ENCODE measurements around the gene CELA1. TPM values are rescaled to one million over a fixed set of nuclear protein-coding genes. Genes with fewer than 3 reads are reported as not detected.

Gene CELA1
- total RNA-seq, 1 experiment from 2014 or later = not detected

DNA sequence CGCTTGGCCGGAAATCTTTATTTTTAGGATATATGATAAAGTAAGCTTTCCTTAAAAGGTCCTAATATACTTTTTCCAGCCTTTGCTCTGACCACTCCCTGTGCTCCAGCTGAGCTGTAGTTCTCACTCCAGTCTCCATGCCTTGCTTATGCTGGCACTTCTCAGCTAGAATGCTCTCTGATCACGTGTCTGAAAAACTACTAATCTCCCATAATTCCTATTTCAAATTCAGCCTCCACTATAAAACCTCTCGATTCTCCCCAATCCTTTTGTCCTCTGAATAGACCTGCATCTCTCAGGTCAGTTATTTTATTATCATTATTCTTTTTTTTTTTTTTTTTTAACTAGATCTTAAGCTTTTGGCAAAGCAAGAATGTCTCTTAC is 26.2 kb downstream of the CELA1 start:
- Mint-ChIP-seq H3K4me3 (no peak overlapping the region), H3K36me3 (no peaks in the 10 kb centered on the region), H3K27me3 (ENCODE audit: low read depth) (no peaks in the 10 kb centered on the region), H3K9me3 (no peaks in the 10 kb centered on the region), H3K4me1 (peaks cover 31% of the 10 kb centered on the region), H3K27ac (peak overlapping the region; percentile 93)
- ATAC-seq (peak; percentile 25; the same call in 1 of the 2 replicates), DNase-seq (ENCODE audit: low spot score) (no peak)
- ChIA-PET CTCF (interaction anchor here (0.5 to 2.6 kb wide), 8 partner anchors 12 to 495 kb away, joined by 3 to 14 read pairs (median 3); partner anchors contain the start of gene SMAGP), POLR2A (interaction anchor here (0.6 to 1.2 kb wide), 6 partner anchors 82 to 391 kb away, joined by 3 to 6 read pairs (median 3); partner anchors contain the start of genes DAZAP2 and POU6F1)
- TF ChIP-seq, protein P1, sequence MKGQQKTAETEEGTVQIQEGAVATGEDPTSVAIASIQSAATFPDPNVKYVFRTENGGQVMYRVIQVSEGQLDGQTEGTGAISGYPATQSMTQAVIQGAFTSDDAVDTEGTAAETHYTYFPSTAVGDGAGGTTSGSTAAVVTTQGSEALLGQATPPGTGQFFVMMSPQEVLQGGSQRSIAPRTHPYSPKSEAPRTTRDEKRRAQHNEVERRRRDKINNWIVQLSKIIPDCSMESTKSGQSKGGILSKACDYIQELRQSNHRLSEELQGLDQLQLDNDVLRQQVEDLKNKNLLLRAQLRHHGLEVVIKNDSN (CRISPR knock-in tag; IDR thresholded peaks at IDR 0.05) = 0 out of 2 replicates have a peak, but pooled peaks have one; percentile 25
- TF ChIP-seq, protein P2, sequence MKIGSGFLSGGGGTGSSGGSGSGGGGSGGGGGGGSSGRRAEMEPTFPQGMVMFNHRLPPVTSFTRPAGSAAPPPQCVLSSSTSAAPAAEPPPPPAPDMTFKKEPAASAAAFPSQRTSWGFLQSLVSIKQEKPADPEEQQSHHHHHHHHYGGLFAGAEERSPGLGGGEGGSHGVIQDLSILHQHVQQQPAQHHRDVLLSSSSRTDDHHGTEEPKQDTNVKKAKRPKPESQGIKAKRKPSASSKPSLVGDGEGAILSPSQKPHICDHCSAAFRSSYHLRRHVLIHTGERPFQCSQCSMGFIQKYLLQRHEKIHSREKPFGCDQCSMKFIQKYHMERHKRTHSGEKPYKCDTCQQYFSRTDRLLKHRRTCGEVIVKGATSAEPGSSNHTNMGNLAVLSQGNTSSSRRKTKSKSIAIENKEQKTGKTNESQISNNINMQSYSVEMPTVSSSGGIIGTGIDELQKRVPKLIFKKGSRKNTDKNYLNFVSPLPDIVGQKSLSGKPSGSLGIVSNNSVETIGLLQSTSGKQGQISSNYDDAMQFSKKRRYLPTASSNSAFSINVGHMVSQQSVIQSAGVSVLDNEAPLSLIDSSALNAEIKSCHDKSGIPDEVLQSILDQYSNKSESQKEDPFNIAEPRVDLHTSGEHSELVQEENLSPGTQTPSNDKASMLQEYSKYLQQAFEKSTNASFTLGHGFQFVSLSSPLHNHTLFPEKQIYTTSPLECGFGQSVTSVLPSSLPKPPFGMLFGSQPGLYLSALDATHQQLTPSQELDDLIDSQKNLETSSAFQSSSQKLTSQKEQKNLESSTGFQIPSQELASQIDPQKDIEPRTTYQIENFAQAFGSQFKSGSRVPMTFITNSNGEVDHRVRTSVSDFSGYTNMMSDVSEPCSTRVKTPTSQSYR (CRISPR knock-in tag; IDR thresholded peaks at IDR 0.05) = no peak
- no peak for TF ChIP-seq ZNF396 (CRISPR knock-in tag; IDR thresholded peaks at IDR 0.05; ENCODE audit: borderline replicate concordance)
- TF ChIP-seq TP53 (CRISPR knock-in tag; IDR thresholded peaks at IDR 0.05) = no peak
- TF ChIP-seq ZNF232 (CRISPR knock-in tag; IDR thresholded peaks at IDR 0.05) = no peak
- TF ChIP-seq SP1 (CRISPR knock-in tag; conservative IDR thresholded peaks at IDR 0.05) = no peak

DNA sequence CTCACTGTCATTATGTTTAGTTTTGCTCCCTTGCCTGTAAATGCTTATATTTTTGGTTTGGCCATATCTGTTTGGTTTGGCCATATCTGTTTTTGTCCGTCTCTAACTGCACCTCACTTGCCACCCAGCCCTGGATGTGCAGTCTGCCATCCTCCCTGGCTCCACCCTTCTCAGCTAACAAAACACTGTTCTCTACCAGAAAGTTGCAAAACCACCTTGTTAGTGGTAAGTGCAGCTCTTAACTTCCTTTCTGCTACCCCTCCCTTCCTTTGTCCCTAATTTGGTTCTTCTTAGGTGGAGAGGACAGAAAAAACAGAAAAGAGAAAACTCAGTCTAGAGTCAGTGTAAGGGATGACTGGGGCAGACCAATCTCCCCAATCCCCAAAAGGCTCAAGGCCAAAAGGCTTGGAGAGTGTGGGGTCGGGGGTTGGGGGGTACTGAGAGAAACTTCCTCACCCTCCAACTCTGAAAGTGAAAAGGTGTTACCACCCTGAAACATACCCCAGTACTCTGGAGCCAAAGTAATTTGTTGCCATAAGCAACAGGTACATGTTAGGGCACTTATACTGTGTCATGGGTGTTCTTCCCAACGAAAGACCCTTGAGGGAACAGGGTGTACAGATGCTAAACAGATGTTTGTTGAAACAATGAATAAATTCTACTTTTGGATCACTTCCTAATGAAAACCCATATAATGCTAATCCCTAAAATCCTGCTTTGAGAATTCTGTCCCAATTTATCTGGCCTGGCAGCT is 27.5 kb downstream of the CELA1 start:
- H3K4me3 Mint-ChIP-seq = no peak overlapping the region
- H3K27me3 Mint-ChIP-seq (ENCODE audit: low read depth) = no peaks in the 10 kb centered on the region
- H3K9me3 Mint-ChIP-seq = no peaks in the 10 kb centered on the region
- ChIA-PET CTCF (interaction anchor here (2.2 kb wide), 1 partner anchor 22 kb away, joined by 14 read pairs; no protein-coding TSS in a partner anchor), POLR2A (no interaction called here)
- no peak for ATAC-seq
- DNase-seq (ENCODE audit: low spot score) = no peak
- peak overlapping the region; percentile 15 for H3K27ac Mint-ChIP-seq
- no peaks in the 10 kb centered on the region for H3K36me3 Mint-ChIP-seq
- peaks cover 31% of the 10 kb centered on the region for H3K4me1 Mint-ChIP-seq
- TF ChIP-seq, protein P3, sequence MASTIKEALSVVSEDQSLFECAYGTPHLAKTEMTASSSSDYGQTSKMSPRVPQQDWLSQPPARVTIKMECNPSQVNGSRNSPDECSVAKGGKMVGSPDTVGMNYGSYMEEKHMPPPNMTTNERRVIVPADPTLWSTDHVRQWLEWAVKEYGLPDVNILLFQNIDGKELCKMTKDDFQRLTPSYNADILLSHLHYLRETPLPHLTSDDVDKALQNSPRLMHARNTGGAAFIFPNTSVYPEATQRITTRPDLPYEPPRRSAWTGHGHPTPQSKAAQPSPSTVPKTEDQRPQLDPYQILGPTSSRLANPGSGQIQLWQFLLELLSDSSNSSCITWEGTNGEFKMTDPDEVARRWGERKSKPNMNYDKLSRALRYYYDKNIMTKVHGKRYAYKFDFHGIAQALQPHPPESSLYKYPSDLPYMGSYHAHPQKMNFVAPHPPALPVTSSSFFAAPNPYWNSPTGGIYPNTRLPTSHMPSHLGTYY (CRISPR knock-in tag; IDR thresholded peaks at IDR 0.05) = no peak
- TF ChIP-seq ZNF396 (CRISPR knock-in tag; IDR thresholded peaks at IDR 0.05; ENCODE audit: borderline replicate concordance) = no peak
- TF ChIP-seq, protein P4, sequence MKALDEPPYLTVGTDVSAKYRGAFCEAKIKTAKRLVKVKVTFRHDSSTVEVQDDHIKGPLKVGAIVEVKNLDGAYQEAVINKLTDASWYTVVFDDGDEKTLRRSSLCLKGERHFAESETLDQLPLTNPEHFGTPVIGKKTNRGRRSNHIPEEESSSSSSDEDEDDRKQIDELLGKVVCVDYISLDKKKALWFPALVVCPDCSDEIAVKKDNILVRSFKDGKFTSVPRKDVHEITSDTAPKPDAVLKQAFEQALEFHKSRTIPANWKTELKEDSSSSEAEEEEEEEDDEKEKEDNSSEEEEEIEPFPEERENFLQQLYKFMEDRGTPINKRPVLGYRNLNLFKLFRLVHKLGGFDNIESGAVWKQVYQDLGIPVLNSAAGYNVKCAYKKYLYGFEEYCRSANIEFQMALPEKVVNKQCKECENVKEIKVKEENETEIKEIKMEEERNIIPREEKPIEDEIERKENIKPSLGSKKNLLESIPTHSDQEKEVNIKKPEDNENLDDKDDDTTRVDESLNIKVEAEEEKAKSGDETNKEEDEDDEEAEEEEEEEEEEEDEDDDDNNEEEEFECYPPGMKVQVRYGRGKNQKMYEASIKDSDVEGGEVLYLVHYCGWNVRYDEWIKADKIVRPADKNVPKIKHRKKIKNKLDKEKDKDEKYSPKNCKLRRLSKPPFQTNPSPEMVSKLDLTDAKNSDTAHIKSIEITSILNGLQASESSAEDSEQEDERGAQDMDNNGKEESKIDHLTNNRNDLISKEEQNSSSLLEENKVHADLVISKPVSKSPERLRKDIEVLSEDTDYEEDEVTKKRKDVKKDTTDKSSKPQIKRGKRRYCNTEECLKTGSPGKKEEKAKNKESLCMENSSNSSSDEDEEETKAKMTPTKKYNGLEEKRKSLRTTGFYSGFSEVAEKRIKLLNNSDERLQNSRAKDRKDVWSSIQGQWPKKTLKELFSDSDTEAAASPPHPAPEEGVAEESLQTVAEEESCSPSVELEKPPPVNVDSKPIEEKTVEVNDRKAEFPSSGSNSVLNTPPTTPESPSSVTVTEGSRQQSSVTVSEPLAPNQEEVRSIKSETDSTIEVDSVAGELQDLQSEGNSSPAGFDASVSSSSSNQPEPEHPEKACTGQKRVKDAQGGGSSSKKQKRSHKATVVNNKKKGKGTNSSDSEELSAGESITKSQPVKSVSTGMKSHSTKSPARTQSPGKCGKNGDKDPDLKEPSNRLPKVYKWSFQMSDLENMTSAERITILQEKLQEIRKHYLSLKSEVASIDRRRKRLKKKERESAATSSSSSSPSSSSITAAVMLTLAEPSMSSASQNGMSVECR (CRISPR knock-in tag; IDR thresholded peaks at IDR 0.05; ENCODE audit: borderline replicate concordance) = no peak
- TF ChIP-seq SOX15 (CRISPR knock-in tag; IDR thresholded peaks at IDR 0.05) = no peak
- TF ChIP-seq, protein P5, sequence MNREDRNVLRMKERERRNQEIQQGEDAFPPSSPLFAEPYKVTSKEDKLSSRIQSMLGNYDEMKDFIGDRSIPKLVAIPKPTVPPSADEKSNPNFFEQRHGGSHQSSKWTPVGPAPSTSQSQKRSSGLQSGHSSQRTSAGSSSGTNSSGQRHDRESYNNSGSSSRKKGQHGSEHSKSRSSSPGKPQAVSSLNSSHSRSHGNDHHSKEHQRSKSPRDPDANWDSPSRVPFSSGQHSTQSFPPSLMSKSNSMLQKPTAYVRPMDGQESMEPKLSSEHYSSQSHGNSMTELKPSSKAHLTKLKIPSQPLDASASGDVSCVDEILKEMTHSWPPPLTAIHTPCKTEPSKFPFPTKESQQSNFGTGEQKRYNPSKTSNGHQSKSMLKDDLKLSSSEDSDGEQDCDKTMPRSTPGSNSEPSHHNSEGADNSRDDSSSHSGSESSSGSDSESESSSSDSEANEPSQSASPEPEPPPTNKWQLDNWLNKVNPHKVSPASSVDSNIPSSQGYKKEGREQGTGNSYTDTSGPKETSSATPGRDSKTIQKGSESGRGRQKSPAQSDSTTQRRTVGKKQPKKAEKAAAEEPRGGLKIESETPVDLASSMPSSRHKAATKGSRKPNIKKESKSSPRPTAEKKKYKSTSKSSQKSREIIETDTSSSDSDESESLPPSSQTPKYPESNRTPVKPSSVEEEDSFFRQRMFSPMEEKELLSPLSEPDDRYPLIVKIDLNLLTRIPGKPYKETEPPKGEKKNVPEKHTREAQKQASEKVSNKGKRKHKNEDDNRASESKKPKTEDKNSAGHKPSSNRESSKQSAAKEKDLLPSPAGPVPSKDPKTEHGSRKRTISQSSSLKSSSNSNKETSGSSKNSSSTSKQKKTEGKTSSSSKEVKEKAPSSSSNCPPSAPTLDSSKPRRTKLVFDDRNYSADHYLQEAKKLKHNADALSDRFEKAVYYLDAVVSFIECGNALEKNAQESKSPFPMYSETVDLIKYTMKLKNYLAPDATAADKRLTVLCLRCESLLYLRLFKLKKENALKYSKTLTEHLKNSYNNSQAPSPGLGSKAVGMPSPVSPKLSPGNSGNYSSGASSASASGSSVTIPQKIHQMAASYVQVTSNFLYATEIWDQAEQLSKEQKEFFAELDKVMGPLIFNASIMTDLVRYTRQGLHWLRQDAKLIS (CRISPR knock-in tag; IDR thresholded peaks at IDR 0.05; ENCODE audit: borderline replicate concordance) = no peak
- no peak for TF ChIP-seq CREM (CRISPR knock-in tag; IDR thresholded peaks at IDR 0.05)
- TF ChIP-seq, protein P6, sequence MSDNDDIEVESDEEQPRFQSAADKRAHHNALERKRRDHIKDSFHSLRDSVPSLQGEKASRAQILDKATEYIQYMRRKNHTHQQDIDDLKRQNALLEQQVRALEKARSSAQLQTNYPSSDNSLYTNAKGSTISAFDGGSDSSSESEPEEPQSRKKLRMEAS (CRISPR knock-in tag; IDR thresholded peaks at IDR 0.05) = no peak
- no peak for TF ChIP-seq NR3C1 (CRISPR knock-in tag; conservative IDR thresholded peaks at IDR 0.05; ENCODE audit: low read depth)
- TF ChIP-seq, protein P2 (CRISPR knock-in tag; IDR thresholded peaks at IDR 0.05) = no peak
- TF ChIP-seq, protein P7, sequence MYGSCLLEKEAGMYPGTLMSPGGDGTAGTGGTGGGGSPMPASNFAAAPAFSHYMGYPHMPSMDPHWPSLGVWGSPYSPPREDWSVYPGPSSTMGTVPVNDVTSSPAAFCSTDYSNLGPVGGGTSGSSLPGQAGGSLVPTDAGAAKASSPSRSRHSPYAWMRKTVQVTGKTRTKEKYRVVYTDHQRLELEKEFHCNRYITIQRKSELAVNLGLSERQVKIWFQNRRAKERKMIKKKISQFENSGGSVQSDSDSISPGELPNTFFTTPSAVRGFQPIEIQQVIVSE (CRISPR knock-in tag; IDR thresholded peaks at IDR 0.05; ENCODE audit: borderline replicate concordance) = no peak
- TF ChIP-seq TCF7 (CRISPR knock-in tag; IDR thresholded peaks at IDR 0.05; ENCODE audit: low read depth) = no peak
